Neural progenitor cell (in vitro differentiated cells): ENCODE data around the gene PPP2R2C. TPM values are rescaled to one million over a fixed set of nuclear protein-coding genes. Genes with fewer than 3 reads are reported as not detected.
A peak's percentile ranks its signal among the peaks of the same experiment; 100 is the strongest.

Experiments
- DNase-seq: peaks from one replicate; pipeline ENCODE4 v3.0.0-alpha.2; 2016; ENCODE audit warnings: low spot score
- H2AFZ ChIP-seq: fragments of 200-600 bp; sonication (generic); replicated peaks from 2 replicates; pipeline ENCODE4 v1.6.1; 2016; ENCODE audit warnings: antibody characterized with exemption
- H3F3A ChIP-seq: fragments of 200-600 bp; sonication (generic); 2 replicates; pipeline ENCODE4 v1.6.1; 2016; ENCODE audit warnings: antibody characterized with exemption, low read depth
- H3K27ac ChIP-seq: fragments of 200-600 bp; sonication (generic); 2 replicates; pipeline ENCODE4 v1.5.1; 2016; ENCODE audit warnings: mild to moderate bottlenecking
- H3K27me3 ChIP-seq: fragments of 200-600 bp; sonication (generic); 2 replicates; pipeline ENCODE4 v1.6.1; 2016; ENCODE audit warnings: mild to moderate bottlenecking, moderate library complexity
- H3K36me3 ChIP-seq: fragments of 200-600 bp; sonication (generic); 2 replicates; pipeline ENCODE4 v1.5.1; 2016
- H3K4me1 ChIP-seq: fragments of 200-600 bp; sonication (generic); 2 replicates; pipeline ENCODE4 v1.6.1; 2016; ENCODE audit warnings: mixed run types
- H3K4me2 ChIP-seq: fragments of 200-600 bp; sonication (generic); 2 replicates; pipeline ENCODE4 v1.6.1; 2016
- H3K4me3 ChIP-seq: fragments of 200-600 bp; sonication (generic); 2 replicates; pipeline ENCODE4 v1.5.1; 2016
- H3K79me2 ChIP-seq: fragments of 200-600 bp; sonication (generic); 2 replicates; pipeline ENCODE4 v1.6.1; 2016; ENCODE audit warnings: low read depth
- H3K9ac ChIP-seq: fragments of 200-600 bp; sonication (generic); 2 replicates; pipeline ENCODE4 v1.6.1; 2016
- H3K9me3 ChIP-seq: fragments of 200-600 bp; sonication (generic); 2 replicates; pipeline ENCODE4 v1.5.1; 2016; ENCODE audit warnings: low read depth
- H4K20me1 ChIP-seq: fragments of 200-600 bp; sonication (generic); 2 replicates; pipeline ENCODE4 v1.6.1; 2016; ENCODE audit warnings: low read depth
- H3K27ac Mint-ChIP-seq: 3 replicates; pipeline ENCODE4 v1.8.0; 2021; ENCODE audit warnings: mixed read lengths
- H3K27me3 Mint-ChIP-seq: 2 replicates; pipeline ENCODE4 v1.8.0; 2022; ENCODE audit warnings: low read depth, mild to moderate bottlenecking, inconsistent platforms, moderate library complexity, mixed read lengths; ENCODE audit not compliant: insufficient read depth
- H3K36me3 Mint-ChIP-seq: 3 replicates; pipeline ENCODE4 v1.8.0; 2021; ENCODE audit warnings: mixed read lengths
- H3K4me1 Mint-ChIP-seq: 3 replicates; pipeline ENCODE4 v1.8.0; 2021; ENCODE audit warnings: mixed read lengths
- H3K4me3 Mint-ChIP-seq: 3 replicates; pipeline ENCODE4 v1.8.0; 2021; ENCODE audit warnings: mild to moderate bottlenecking, moderate library complexity, mixed read lengths
- H3K9me3 Mint-ChIP-seq: 3 replicates; pipeline ENCODE4 v1.8.0; 2020; ENCODE audit warnings: mixed read lengths
- CTCF ChIP-seq: fragments of 200-600 bp; sonication (generic); IDR thresholded peaks from 2 replicates; pipeline ENCODE4 v1.5.1; 2017; ENCODE audit warnings: antibody characterized with exemption, mild to moderate bottlenecking
- EZH2 ChIP-seq: fragments of 200-600 bp; sonication (generic); IDR thresholded peaks from 2 replicates; pipeline ENCODE4 v1.6.1; 2017; ENCODE audit warnings: antibody characterized with exemption, mild to moderate bottlenecking, moderate library complexity
- EZH2phosphoT487 ChIP-seq: fragments of 200-600 bp; sonication (generic); IDR thresholded peaks from 2 replicates; pipeline ENCODE4 v1.6.1; 2017; ENCODE audit warnings: antibody characterized with exemption
- total RNA-seq: library from RNA; depleted of rRNA; stranded (reverse); fragments of >200 nt; gene quantifications from 2 replicates; pipeline ENCODE4 v1.2.3, GENCODE V29; 2015; ENCODE audit warnings: low replicate concordance

PPP2R2C gene
- total RNA-seq, 1 donor from 2014 or later: 3.5 TPM

GRCh38 chr4:6494431-6495295, 22.2 kb upstream of the PPP2R2C start:
- no peak overlapping the region for H3K27ac ChIP-seq
- no peak overlapping the region for H2AFZ ChIP-seq
- peaks cover 16% of the 10 kb centered on the region for H3K4me1 Mint-ChIP-seq
- peaks cover 15% of the 10 kb centered on the region for H3K27me3 Mint-ChIP-seq
- peak overlapping the region; percentile 93 for H3K27ac Mint-ChIP-seq
- no peak for TF ChIP-seq EZH2
- no peak for TF ChIP-seq EZH2phosphoT487
- TF ChIP-seq CTCF: no peak
- H4K20me1 ChIP-seq: no peaks in the 10 kb centered on the region
- no peaks in the 10 kb centered on the region for H3K27me3 ChIP-seq
- no peak overlapping the region for H3K9ac ChIP-seq
- H3K4me3 ChIP-seq: no peak overlapping the region
- no peak for DNase-seq
- H3K4me1 ChIP-seq: peaks cover 6% of the 10 kb centered on the region
- H3K36me3 ChIP-seq: no peaks in the 10 kb centered on the region
- no peaks in the 10 kb centered on the region for H3K9me3 ChIP-seq
- H3K9me3 Mint-ChIP-seq: peaks cover 6% of the 10 kb centered on the region
- no peaks in the 10 kb centered on the region for H3K79me2 ChIP-seq
- H3K36me3 Mint-ChIP-seq: no peaks in the 10 kb centered on the region
- no peak overlapping the region for H3K4me2 ChIP-seq
- no peak overlapping the region for H3K4me3 Mint-ChIP-seq
- H3F3A ChIP-seq: no peaks in the 10 kb centered on the region

GRCh38 chr4:6493658-6494304, 21.4 kb upstream of the PPP2R2C start:
- Mint-ChIP-seq H3K9me3 (peaks cover 6% of the 10 kb centered on the region), H3K4me3 (peak overlapping the region; percentile 34), H3K36me3 (no peaks in the 10 kb centered on the region), H3K27ac (peak overlapping the region; percentile 93), H3K4me1 (peaks cover 16% of the 10 kb centered on the region), H3K27me3 (peaks cover 18% of the 10 kb centered on the region)
- Histone ChIP-seq H3K36me3 (no peaks in the 10 kb centered on the region), H2AFZ (no peak overlapping the region), H3K27ac (no peak overlapping the region), H3K27me3 (peaks cover 2% of the 10 kb centered on the region), H3K4me2 (no peak overlapping the region), H4K20me1 (no peaks in the 10 kb centered on the region), H3K4me3 (no peak overlapping the region), H3K79me2 (no peaks in the 10 kb centered on the region), H3K9ac (no peak overlapping the region), H3K4me1 (peaks cover 6% of the 10 kb centered on the region), H3K9me3 (no peaks in the 10 kb centered on the region), H3F3A (no peaks in the 10 kb centered on the region)
- DNase-seq: peak; percentile 21
- TF ChIP-seq CTCF: no peak
- no peak for TF ChIP-seq EZH2
- TF ChIP-seq EZH2phosphoT487: no peak

GRCh38 chr4:6492861-6493657, 20.6 kb upstream of the PPP2R2C start:
- H3K9me3 Mint-ChIP-seq: peaks cover 8% of the 10 kb centered on the region
- Histone ChIP-seq H3K36me3 (no peaks in the 10 kb centered on the region), H4K20me1 (no peaks in the 10 kb centered on the region), H3K27ac (no peak overlapping the region), H3K9me3 (no peaks in the 10 kb centered on the region), H3K4me3 (no peak overlapping the region), H3K4me2 (no peak overlapping the region), H3K9ac (no peak overlapping the region), H3K4me1 (peaks cover 6% of the 10 kb centered on the region), H3K79me2 (no peaks in the 10 kb centered on the region), H2AFZ (no peak overlapping the region), H3F3A (no peaks in the 10 kb centered on the region), H3K27me3 (peaks cover 9% of the 10 kb centered on the region)
- H3K27me3 Mint-ChIP-seq: peaks cover 18% of the 10 kb centered on the region
- peaks cover 16% of the 10 kb centered on the region for H3K4me1 Mint-ChIP-seq
- no peak for DNase-seq
- no peaks in the 10 kb centered on the region for H3K36me3 Mint-ChIP-seq
- no peak for TF ChIP-seq EZH2phosphoT487
- TF ChIP-seq CTCF: no peak
- TF ChIP-seq EZH2: no peak
- H3K27ac Mint-ChIP-seq: peak overlapping the region; percentile 93
- peak overlapping the region; percentile 34 for H3K4me3 Mint-ChIP-seq
